Breast epithelium (tissue), 4 donors: ENCODE results near the gene MRPS2. TPM values are rescaled to one million over a fixed set of nuclear protein-coding genes. Genes with fewer than 3 reads are reported as not detected.

ENCODE experiments used
- DNase-seq, 2 donors: peaks; one replicate each; pipeline ENCODE4 v3.0.0-alpha.2; 2019; ENCODE audit warnings: low spot score in 2 of 2
- H3K27ac ChIP-seq, 2 donors: fragments of 200-600 bp; sonication (generic) in 1 of 2; one replicate each; pipeline ENCODE4 v1.5.1; 2016 to 2019; ENCODE audit warnings: mild to moderate bottlenecking in 1 of 2
- H3K27me3 ChIP-seq, 2 donors: fragments of 200-600 bp; sonication (generic) in 1 of 2; one replicate each; pipeline versions ENCODE4 v1.5.1 to v1.6.0; 2017 to 2019; ENCODE audit warnings: control low read depth in 1 of 2, mild to moderate bottlenecking in 1 of 2
- H3K36me3 ChIP-seq: fragments of 200-600 bp; one replicate; pipeline ENCODE4 v1.5.1; 2019
- H3K4me1 ChIP-seq, 2 donors: fragments of 200-600 bp; sonication (generic); one replicate each; pipeline ENCODE4 v1.5.1; 2016 to 2019; ENCODE audit warnings: control low read depth in 1 of 2
- H3K4me3 ChIP-seq, 3 donors: fragments of 200-600 bp; sonication (generic); 1 replicate in 2 of 3; 2 replicates in 1 of 3; pipeline ENCODE4 v1.5.1; 2016 to 2019; ENCODE audit warnings: mild to moderate bottlenecking in 3 of 3, moderate library complexity in 2 of 3
- H3K9me3 ChIP-seq, 2 donors: fragments of 200-600 bp; sonication (generic) in 1 of 2; one replicate each; pipeline ENCODE4 v1.5.1; 2016 to 2019; ENCODE audit warnings: control low read depth in 1 of 2
- POLR2A ChIP-seq: fragments of 450-650 bp; IDR thresholded peaks from one replicate; pipeline ENCODE4 v1.6.1; 2016; ENCODE audit warnings: antibody characterized with exemption, mild to moderate bottlenecking, moderate library complexity
- POLR2AphosphoS5 ChIP-seq, 3 donors: sonication (generic); formaldehyde crosslinking; IDR thresholded peaks; one replicate each; pipeline ENCODE4 v1.6.1; 2017; ENCODE audit warnings: antibody characterized with exemption in 3 of 3
- intact Hi-C: fragments of 100-400 bp; cut with DNase I; formaldehyde crosslinking; loops from one replicate; pipeline ENCODE4 v1.15.1; 2023; ENCODE audit warnings: low total_unique reads
- total RNA-seq, 3 donors: library from RNA; depleted of rRNA; stranded (reverse); fragments of >200 nt; gene quantifications; one replicate each; pipeline ENCODE4 v1.1.0, GENCODE V29; 2016
- TF ChIP-seq, protein P1 (sequence below), 3 donors: fragments of 450-650 bp; IDR thresholded peaks; one replicate each; pipeline ENCODE4 v1.5.1; 2016 to 2017; ENCODE audit warnings: antibody characterized with exemption in 3 of 3, mild to moderate bottlenecking in 3 of 3, moderate library complexity in 3 of 3

The MRPS2 gene
- total RNA-seq, 3 donors from 2014 or later, result 35.4 to 39.8 (median 36.7) TPM

DNA sequence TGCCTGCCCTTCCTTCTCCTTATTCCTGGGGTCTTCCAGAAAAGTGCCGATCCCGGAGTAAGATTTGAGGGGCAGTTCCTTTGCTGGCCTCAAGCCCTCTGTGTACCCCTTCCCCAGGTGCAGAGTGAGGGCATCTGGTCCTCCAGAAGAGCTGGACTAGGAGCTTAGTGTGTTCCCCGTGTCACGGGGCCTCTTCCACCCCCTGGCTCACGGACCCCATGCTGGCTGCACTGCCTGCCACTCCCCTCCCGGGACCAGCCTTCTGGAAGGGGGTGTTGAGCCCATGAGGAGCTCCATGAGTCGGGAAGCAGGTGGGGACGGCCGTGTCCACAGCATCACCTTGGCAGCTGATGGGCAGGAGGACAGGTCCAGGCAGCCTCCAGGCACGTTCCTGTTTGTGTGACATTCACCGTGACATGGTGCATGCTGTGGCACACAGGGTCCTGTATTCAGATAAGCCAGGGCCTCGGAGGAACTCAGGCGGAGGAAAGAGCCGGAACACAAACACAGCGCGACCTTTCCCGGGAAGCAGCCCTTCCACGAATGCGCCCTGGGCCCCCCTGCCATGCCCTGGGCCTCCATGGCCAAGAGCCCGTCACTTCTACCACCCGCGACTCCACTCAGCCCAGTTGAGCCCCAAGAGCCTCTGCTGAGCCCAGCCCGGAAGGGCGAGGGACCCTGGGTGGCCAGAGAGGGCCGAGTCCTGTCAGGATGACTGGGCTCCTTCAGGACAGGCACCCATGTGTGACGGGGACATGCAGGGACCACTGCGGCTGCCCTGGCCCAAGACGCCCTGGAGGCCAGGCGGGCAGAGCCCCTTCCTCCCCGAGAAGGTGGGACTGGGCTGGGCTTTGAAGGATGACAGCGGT, 14.8 kb downstream of the MRPS2 start:
- no peak for DNase-seq
- H3K4me3 ChIP-seq, result no peak overlapping the region

DNA sequence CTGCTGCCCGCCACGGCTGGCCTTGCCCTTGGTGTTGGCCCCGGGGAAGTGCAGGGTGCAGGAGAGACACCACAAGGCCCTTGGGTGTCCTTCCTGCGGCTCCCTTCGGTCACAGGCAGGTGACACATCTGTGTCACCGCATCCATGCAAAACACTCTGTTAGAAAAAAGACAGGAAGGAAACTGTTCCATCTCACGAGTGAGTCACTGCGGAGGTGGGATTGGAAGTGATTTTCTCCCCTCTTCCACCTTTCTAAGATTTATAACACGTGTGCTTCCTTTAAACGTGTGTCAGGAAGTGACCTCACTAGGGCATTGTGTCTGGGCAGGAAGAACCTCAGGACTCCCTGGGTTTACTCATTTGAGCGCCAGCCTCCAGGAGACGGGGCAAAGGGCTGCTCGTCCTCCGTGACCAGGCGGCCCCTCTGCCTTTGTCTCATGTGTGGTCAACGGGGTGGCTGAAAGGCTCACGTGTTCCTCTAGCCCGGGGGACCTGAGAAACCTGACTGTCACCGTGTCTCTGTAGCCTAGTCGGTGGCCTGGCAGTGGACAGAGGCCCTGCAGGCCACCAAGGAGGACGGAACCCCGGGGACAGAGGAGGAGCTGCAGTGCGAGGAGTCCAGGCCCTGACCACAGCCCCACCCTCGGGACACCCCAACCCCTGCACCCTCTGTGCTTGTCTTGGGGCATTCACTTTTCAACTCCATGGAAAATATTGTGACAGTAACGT, 15.8 kb downstream of the MRPS2 start:
- Histone ChIP-seq H3K4me1 (no peaks in the 10 kb centered on the region), H3K9me3 (no peaks in the 10 kb centered on the region), H3K27ac (no peak overlapping the region), H3K4me3 (no peak overlapping the region), H3K36me3 (no peaks in the 10 kb centered on the region), H3K27me3 (peaks cover 0 to 8% of the 10 kb centered on the region in 2 donors)
- intact Hi-C loops, result loop anchor here (5.0 kb wide), 1 partner anchor 751 kb away; no protein-coding TSS in a partner anchor
- TF ChIP-seq, protein P1, sequence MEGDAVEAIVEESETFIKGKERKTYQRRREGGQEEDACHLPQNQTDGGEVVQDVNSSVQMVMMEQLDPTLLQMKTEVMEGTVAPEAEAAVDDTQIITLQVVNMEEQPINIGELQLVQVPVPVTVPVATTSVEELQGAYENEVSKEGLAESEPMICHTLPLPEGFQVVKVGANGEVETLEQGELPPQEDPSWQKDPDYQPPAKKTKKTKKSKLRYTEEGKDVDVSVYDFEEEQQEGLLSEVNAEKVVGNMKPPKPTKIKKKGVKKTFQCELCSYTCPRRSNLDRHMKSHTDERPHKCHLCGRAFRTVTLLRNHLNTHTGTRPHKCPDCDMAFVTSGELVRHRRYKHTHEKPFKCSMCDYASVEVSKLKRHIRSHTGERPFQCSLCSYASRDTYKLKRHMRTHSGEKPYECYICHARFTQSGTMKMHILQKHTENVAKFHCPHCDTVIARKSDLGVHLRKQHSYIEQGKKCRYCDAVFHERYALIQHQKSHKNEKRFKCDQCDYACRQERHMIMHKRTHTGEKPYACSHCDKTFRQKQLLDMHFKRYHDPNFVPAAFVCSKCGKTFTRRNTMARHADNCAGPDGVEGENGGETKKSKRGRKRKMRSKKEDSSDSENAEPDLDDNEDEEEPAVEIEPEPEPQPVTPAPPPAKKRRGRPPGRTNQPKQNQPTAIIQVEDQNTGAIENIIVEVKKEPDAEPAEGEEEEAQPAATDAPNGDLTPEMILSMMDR (IDR thresholded peaks at IDR 0.05), result no peak
- TF ChIP-seq POLR2AphosphoS5 (IDR thresholded peaks at IDR 0.05) (no peak), POLR2A (no peak)
- no peak for DNase-seq

More for the DNA sequence above, 14.8 kb downstream of the MRPS2 start:
- Histone ChIP-seq H3K27me3 (peaks cover 0 to 8% of the 10 kb centered on the region in 2 donors), H3K27ac (no peak overlapping the region), H3K36me3 (no peaks in the 10 kb centered on the region), H3K9me3 (no peaks in the 10 kb centered on the region), H3K4me1 (no peaks in the 10 kb centered on the region)
- intact Hi-C loops, result loop anchor here (5.0 kb wide), 1 partner anchor 752 kb away; no protein-coding TSS in a partner anchor
- TF ChIP-seq, protein P1 (IDR thresholded peaks at IDR 0.05), result no peak
- TF ChIP-seq POLR2A (no peak), POLR2AphosphoS5 (IDR thresholded peaks at IDR 0.05) (no peak)

GRCh38 chr9:135517407-135517822, 16.9 kb downstream of the MRPS2 start:
- intact Hi-C loops, result loop anchor here (5.0 kb wide), 1 partner anchor 750 kb away; no protein-coding TSS in a partner anchor
- TF ChIP-seq POLR2A (no peak), POLR2AphosphoS5 (IDR thresholded peaks at IDR 0.05) (no peak)
- TF ChIP-seq, protein P1 (IDR thresholded peaks at IDR 0.05), result no peak
- Histone ChIP-seq H3K27ac (no peak overlapping the region), H3K9me3 (no peaks in the 10 kb centered on the region), H3K36me3 (no peaks in the 10 kb centered on the region), H3K27me3 (peaks cover 0 to 8% of the 10 kb centered on the region in 2 donors), H3K4me3 (no peak overlapping the region), H3K4me1 (no peaks in the 10 kb centered on the region)
- no peak for DNase-seq

GRCh38 chr9:135519179-135519971, 18.9 kb downstream of the MRPS2 start:
- no peak for DNase-seq
- Histone ChIP-seq H3K27me3 (peaks cover 0 to 18% of the 10 kb centered on the region in 2 donors), H3K36me3 (no peaks in the 10 kb centered on the region), H3K27ac (no peak overlapping the region), H3K9me3 (no peaks in the 10 kb centered on the region), H3K4me3 (no peak overlapping the region), H3K4me1 (no peaks in the 10 kb centered on the region)
- TF ChIP-seq, protein P1 (IDR thresholded peaks at IDR 0.05), result no peak
- TF ChIP-seq POLR2AphosphoS5 (IDR thresholded peaks at IDR 0.05) (no peak), POLR2A (no peak)
- intact Hi-C loops, result loop anchor here (5.0 kb wide), 1 partner anchor 748 kb away; no protein-coding TSS in a partner anchor
